Sigmoid colon (tissue), 7 donors: ENCODE results near the gene ADAMTS6. TPM values are rescaled to one million over a fixed set of nuclear protein-coding genes. Genes with fewer than 3 reads are reported as not detected.

Experiments
- DNase-seq: peaks from one replicate; pipeline ENCODE4 v3.0.0-alpha.2; 2019
- H3K27ac ChIP-seq, 4 donors: fragments of 200-600 bp; sonication (generic); one replicate each; pipeline ENCODE4 v1.5.1; 2016 to 2019; ENCODE audit warnings: mild to moderate bottlenecking in 1 of 4
- H3K27me3 ChIP-seq, 3 donors: fragments of 200-600 bp; sonication (generic); one replicate each; pipeline ENCODE4 v1.5.1; 2019; ENCODE audit warnings: mild to moderate bottlenecking in 1 of 3
- H3K36me3 ChIP-seq, 4 donors: fragments of 200-600 bp; sonication (generic); one replicate each; pipeline ENCODE4 v1.5.1; 2016 to 2019
- H3K4me1 ChIP-seq, 4 donors: fragments of 200-600 bp; sonication (generic); one replicate each; pipeline ENCODE4 v1.5.1; 2017 to 2019
- H3K4me3 ChIP-seq, 4 donors: fragments of 200-600 bp; sonication (generic); one replicate each; pipeline ENCODE4 v1.5.1; 2017 to 2019; ENCODE audit warnings: mild to moderate bottlenecking in 2 of 4, moderate library complexity in 1 of 4
- H3K9me3 ChIP-seq, 4 donors: fragments of 200-600 bp in 3 of 4; sonication (generic) in 3 of 4; one replicate each; pipeline versions ENCODE4 v1.5.1 to v1.6.1; 2013 to 2019
- EP300 ChIP-seq, 4 donors: sonication (generic); formaldehyde crosslinking; IDR thresholded peaks; one replicate each; pipeline ENCODE4 v1.6.1; 2017; ENCODE audit warnings: antibody characterized with exemption in 4 of 4
- POLR2A ChIP-seq, 2 donors: fragments of 450-650 bp; IDR thresholded peaks; one replicate each; pipeline ENCODE4 v1.6.1; 2016; ENCODE audit warnings: antibody characterized with exemption in 2 of 2, mild to moderate bottlenecking in 2 of 2, moderate library complexity in 2 of 2
- POLR2AphosphoS5 ChIP-seq, 4 donors: sonication (generic); formaldehyde crosslinking; IDR thresholded peaks; one replicate each; pipeline ENCODE4 v1.6.1; 2017; ENCODE audit warnings: antibody characterized with exemption in 4 of 4
- WGBS, 2 donors: extraction: QIAGEN DNeasy Blood & Tissue Kit; methylation state at CpG; one replicate each; pipeline ENCODE4 v1.1.7; 2013; 5-methylcytosine and 5-hydroxymethylcytosine counted together
- intact Hi-C: fragments of 100-400 bp; cut with DNase I; formaldehyde crosslinking; loops from one replicate; pipeline ENCODE4 v1.15.1; 2023
- polyA plus RNA-seq, 3 donors: library from polyadenylated mRNA; stranded (reverse); fragments of 200-250 nt; gene quantifications; one replicate each; pipeline ENCODE4 v1.2.3, GENCODE V29; 2013
- small RNA-seq, 3 donors: library from RNA; depleted of rRNA; stranded (forward); fragments of <200 nt; gene quantifications; one replicate each; pipeline ENCODE3, GENCODE V24; 2016
- total RNA-seq, 4 donors: library from RNA; depleted of rRNA; stranded (reverse); fragments of >200 nt; gene quantifications; one replicate each; pipeline ENCODE4 v1.1.0, GENCODE V29; 2016
- TF ChIP-seq, protein P1 (sequence below), 4 experiments: fragments of 450-650 bp in 3 of 4; fragments of 200-600 bp in 1 of 4; IDR thresholded peaks; one replicate each; pipeline ENCODE4 v1.5.1; 2016 to 2019; ENCODE audit warnings: antibody characterized with exemption in 4 of 4, mild to moderate bottlenecking in 3 of 4, moderate library complexity in 2 of 4
- donor health status: healthy with polysubstance abuse.
- donor health status: Bipolar disorder and iron deficiency.
- donor health status: healthy.

Gene ADAMTS6
- total and polyA plus RNA-seq, 7 donors: 0.74 to 18.3 (median 7.1) TPM; not detected in 2

- H3K27ac ChIP-seq: no peak overlapping the region
- no peak for DNase-seq
- intact Hi-C loops: loop anchor here (10.0 kb wide), 1 partner anchor 286 kb away; no protein-coding TSS in a partner anchor
- TF ChIP-seq EP300 (IDR thresholded peaks at IDR 0.05): no peak
- TF ChIP-seq, protein P1, sequence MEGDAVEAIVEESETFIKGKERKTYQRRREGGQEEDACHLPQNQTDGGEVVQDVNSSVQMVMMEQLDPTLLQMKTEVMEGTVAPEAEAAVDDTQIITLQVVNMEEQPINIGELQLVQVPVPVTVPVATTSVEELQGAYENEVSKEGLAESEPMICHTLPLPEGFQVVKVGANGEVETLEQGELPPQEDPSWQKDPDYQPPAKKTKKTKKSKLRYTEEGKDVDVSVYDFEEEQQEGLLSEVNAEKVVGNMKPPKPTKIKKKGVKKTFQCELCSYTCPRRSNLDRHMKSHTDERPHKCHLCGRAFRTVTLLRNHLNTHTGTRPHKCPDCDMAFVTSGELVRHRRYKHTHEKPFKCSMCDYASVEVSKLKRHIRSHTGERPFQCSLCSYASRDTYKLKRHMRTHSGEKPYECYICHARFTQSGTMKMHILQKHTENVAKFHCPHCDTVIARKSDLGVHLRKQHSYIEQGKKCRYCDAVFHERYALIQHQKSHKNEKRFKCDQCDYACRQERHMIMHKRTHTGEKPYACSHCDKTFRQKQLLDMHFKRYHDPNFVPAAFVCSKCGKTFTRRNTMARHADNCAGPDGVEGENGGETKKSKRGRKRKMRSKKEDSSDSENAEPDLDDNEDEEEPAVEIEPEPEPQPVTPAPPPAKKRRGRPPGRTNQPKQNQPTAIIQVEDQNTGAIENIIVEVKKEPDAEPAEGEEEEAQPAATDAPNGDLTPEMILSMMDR (IDR thresholded peaks at IDR 0.05): peak in 2 of 4 experiments; percentile 25
- no peak for TF ChIP-seq POLR2A (IDR thresholded peaks at IDR 0.05)
- TF ChIP-seq POLR2AphosphoS5 (IDR thresholded peaks at IDR 0.05): no peak
- no peaks in the 10 kb centered on the region for H3K9me3 ChIP-seq
- peaks cover 0 to 6% (median 5%) of the 10 kb centered on the region in 4 donors for H3K4me1 ChIP-seq
- no peaks in the 10 kb centered on the region for H3K36me3 ChIP-seq
- WGBS, 2 donors: 33 to 54% methylated on average over 9 of the region's 9 CpGs
- no peak overlapping the region for H3K4me3 ChIP-seq
- no peaks in the 10 kb centered on the region for H3K27me3 ChIP-seq
These were observed 380.6 kb downstream of the ADAMTS6 start for GRCh38 chr5:65100911-65101631.

Small RNAs within 50 kb of the gene (small RNA-seq; reads per million reads assigned to genes)
- 0 reads per million in 3 donors for gene RF00019

Other genes with a start within 250 kb of the ADAMTS6 start
- gene CENPK, start 81.2 kb upstream of the ADAMTS6 start, total RNA-seq: 1 to 10 TPM in 2 of 4 donors, not detected in 2; 1.4 to 1.8 TPM
- 10 to 100 TPM in 1 of 3 donors, 1 to 10 TPM in 2; 3.6 to 14.5 (median 9.7) TPM for gene CENPK, start 81.2 kb upstream of the ADAMTS6 start, polyA plus RNA-seq
- gene PPWD1, start 81.4 kb upstream of the ADAMTS6 start, total RNA-seq: 10 to 100 TPM; 50.2 to 91.1 (median 78.1) TPM
- gene PPWD1, start 81.4 kb upstream of the ADAMTS6 start, polyA plus RNA-seq: 10 to 100 TPM in 2 of 3 donors, 1 to 10 TPM in 1; 9.7 to 20.2 (median 17.4) TPM
- gene TRIM23, start 142.4 kb upstream of the ADAMTS6 start, total RNA-seq: 10 to 100 TPM; 14.1 to 25.7 (median 21.6) TPM
- gene TRIM23, start 142.4 kb upstream of the ADAMTS6 start, polyA plus RNA-seq: 1 to 10 TPM; 2.1 to 3.9 (median 2.4) TPM
- 1 to 10 TPM; 2.4 to 3.6 (median 3.3) TPM for gene SHLD3, start 143.1 kb upstream of the ADAMTS6 start, total RNA-seq
- gene SHLD3, start 143.1 kb upstream of the ADAMTS6 start, polyA plus RNA-seq: 1 to 10 TPM; 2.3 to 5.3 (median 2.4) TPM
- gene TRAPPC13, start 143.1 kb upstream of the ADAMTS6 start, total RNA-seq: 10 to 100 TPM; 24.4 to 43.2 (median 30.5) TPM
- 10 to 100 TPM; 12.4 to 19.2 (median 13.8) TPM for gene TRAPPC13, start 143.1 kb upstream of the ADAMTS6 start, polyA plus RNA-seq
- 10 to 100 TPM; 10.2 to 13.9 (median 11.6) TPM for gene SGTB, start 240.2 kb upstream of the ADAMTS6 start, total RNA-seq
- 1 to 10 TPM; 1.2 to 2.4 (median 1.4) TPM for gene SGTB, start 240.2 kb upstream of the ADAMTS6 start, polyA plus RNA-seq
- gene NLN, start 240.3 kb upstream of the ADAMTS6 start, total RNA-seq: 1 to 10 TPM; 4.8 to 8.9 (median 7.0) TPM
- gene NLN, start 240.3 kb upstream of the ADAMTS6 start, polyA plus RNA-seq: 10 to 100 TPM in 2 of 3 donors, 1 to 10 TPM in 1; 7.1 to 43.7 (median 27.6) TPM